GM19463 (cell line): ENCODE results near the gene TMEM39B.
"Not testable (repeated sequence)": the region's sequence is repeated elsewhere in the genome, so short reads cannot be mapped to it uniquely, and the experiment has no call there.

Experiments
- ATAC-seq: cut with Tn5 transposase; IDR thresholded peaks from one replicate; pipeline ENCODE4 v1.9.1; 2021; ENCODE audit warnings: mild to moderate bottlenecking, moderate library complexity; ENCODE audit not compliant: unreplicated experiment

TMEM39B gene

GRCh38 chr1:32072622-32073298 is at the start of gene TMEM39B:
Gene TMEM39B (plus strand): TSS chr1:32072939. CDS start chr1:32073048, 109 bp downstream.
- ATAC-seq, result peak; percentile 87

GRCh38 chr1:32023351-32023750 is 49.4 kb upstream of the TMEM39B start:
- no peak for ATAC-seq

DNA sequence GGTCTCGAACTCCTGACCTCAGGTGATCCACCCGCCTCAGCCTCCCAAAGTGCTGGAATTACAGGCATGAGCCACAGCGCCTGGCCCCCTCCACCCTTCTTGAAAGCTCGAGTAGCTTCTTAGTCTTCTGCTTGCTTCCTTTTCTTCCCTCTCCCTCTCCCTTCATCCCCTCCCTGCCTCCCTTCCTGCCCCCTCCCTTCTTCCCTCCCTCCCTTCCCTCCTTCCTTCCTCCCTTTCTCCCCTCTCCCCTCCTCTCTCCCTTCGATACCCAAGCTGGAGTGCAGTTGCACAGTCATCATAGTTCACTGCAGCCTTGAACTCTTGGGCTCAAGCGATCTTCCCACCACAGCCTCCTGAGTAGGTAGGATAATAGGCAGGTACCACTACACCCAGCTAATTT is 47.2 kb upstream of the TMEM39B start:
- no peak for ATAC-seq

DNA sequence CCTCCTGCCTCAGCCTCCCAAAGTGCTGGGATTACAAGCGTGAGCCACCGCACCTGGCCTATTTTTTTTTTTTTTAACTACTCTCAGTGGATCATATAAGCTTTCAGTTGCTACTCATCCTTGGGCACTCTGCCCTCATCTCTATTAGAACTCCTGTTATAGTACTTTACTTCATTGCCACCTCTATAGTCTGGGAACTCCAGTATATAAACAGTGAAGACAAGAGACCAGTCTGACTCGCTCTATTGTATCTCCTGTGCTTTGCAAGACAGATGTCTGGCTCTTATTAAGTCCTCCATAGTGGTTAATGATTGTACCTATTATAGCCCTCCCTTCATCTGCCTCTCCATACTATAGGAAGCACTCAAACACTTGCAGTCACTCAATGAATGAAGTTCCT is 44.0 kb upstream of the TMEM39B start:
- ATAC-seq, result no peak

DNA sequence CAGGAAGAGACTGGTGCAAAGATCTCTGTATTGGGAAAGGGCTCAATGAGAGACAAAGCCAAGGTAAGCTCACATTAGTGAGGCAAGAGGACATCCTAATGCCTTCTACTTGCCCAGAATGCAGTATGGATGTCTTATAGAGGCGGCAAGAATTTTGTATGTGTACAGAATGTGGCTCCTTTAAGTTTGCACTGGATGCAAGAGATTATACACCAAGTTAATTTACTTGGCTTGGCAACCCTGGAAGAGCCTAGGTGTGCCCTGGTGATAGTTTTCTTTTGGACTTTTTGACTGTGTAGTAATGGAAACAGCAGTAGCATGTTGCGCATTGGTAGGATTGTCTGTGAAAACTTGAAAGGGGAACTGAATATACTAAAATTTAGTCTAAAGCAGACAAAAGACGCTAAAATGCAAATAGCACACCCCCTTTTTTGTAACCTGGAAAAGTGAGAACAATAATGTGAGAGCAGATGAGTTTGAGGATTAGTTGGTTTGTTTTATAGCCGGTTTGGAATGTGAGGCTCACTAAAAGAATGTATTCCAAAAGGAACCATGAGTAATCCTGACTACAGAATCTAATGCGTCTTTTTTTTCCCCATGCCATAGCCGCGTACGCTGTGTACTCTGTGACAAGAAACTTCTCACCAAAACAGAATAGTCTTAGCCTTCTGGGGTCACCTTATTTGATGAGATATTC is 41.0 kb upstream of the TMEM39B start:
- ATAC-seq, result no peak

GRCh38 chr1:32032275-32032615 is 40.5 kb upstream of the TMEM39B start:
- ATAC-seq, result no peak

DNA sequence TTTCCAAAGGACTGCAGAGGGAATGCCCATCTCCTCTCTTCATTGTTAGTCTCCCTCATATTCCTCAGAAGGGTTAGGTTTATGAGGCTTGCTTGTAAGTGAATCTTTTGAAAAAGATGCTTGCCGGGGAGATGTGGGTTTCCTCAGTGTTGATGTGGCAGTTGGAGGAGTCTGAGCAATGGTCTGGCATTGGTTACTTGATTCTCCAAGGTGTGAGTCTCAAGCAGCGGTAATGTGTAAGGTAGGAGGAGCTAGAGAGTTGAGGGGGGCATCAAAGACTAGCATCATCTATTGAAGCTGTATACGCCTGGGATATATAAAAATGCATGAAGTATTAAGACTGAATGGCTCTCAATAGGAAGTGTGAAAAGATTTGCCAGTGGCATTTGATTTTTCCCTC is 37.6 kb upstream of the TMEM39B start:
- ATAC-seq, result no peak

DNA sequence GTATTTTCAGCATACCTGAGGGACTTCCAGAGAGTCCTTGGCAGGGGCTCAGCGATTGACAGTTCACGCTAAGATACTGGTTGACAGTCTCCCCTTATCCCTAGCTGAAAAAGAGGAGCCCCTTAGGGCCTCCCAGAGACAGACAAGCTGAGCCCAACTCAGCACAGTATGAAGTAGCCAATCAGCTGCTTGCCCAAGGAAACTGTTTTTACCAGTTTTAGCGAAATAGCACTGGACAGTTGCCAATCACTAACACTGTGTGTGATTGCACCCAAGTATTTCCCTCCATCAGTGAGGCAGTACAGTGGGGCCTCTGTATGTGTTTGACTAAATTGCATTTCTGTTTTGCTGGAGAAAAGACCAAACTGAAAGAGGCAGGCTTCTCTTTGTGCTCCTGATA is 32.0 kb upstream of the TMEM39B start:
- no peak for ATAC-seq

- ATAC-seq, result no peak
Observed at GRCh38 chr1:32042330-32042729, 30.4 kb upstream of the TMEM39B start.

- no peak for ATAC-seq
Observed at GRCh38 chr1:32044234-32044633, 28.5 kb upstream of the TMEM39B start.

- no peak for ATAC-seq
Observed at GRCh38 chr1:32045772-32046171, 27.0 kb upstream of the TMEM39B start.

GRCh38 chr1:32047701-32048100 is 25.0 kb upstream of the TMEM39B start:
- no peak for ATAC-seq

- no peak for ATAC-seq
Observed at GRCh38 chr1:32048440-32048839, 24.3 kb upstream of the TMEM39B start.

DNA sequence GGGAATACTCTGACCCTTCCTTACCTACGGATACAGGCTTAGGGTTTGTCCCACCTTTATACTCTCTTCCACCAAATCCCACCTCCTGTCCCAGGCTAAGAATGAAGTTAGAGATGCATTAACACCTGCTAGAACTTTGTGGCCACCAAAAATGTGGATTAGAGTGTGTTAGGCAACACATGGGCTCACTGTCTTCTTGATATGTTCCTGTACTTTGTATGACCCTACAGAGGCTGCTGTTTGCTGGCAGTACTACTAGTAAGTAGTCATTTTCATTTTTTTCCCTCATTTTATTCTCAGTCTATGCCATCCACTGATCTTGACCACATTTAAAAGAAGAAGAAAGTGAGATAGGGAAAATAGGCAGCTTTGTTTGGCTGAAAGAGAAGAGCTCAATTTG is 21.0 kb upstream of the TMEM39B start:
- ATAC-seq, result no peak

GRCh38 chr1:32052887-32053286 is 19.9 kb upstream of the TMEM39B start:
- no peak for ATAC-seq

- ATAC-seq, result no peak
Observed at GRCh38 chr1:32055416-32055815, 17.3 kb upstream of the TMEM39B start.

GRCh38 chr1:32056598-32056997 is 16.1 kb upstream of the TMEM39B start:
- no peak for ATAC-seq

- no peak for ATAC-seq
Observed at GRCh38 chr1:32060914-32061313, 11.8 kb upstream of the TMEM39B start.

DNA sequence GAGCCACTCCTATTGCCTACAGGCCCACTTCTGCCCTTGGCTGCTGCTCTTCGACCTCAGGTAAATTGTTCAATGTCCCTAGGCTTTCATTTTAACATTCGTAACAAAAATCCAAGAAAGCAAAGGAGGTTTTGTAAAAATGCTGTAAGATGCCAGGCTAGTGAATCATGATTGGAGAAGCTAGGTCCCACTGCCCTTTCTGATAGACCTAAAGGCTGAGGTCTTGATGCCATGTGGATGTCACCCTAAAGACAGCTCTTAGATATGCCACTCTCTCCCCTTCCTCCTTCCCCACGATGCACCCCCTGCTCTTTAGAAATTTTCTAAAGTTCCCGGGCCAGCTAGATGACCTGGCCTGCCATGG is 9.9 kb upstream of the TMEM39B start:
- ATAC-seq, result no peak

GRCh38 chr1:32063261-32063681 is 9.5 kb upstream of the TMEM39B start:
- ATAC-seq, result no peak

GRCh38 chr1:32065613-32066488 is 6.9 kb upstream of the TMEM39B start:
- ATAC-seq, result not testable (repeated sequence)

DNA sequence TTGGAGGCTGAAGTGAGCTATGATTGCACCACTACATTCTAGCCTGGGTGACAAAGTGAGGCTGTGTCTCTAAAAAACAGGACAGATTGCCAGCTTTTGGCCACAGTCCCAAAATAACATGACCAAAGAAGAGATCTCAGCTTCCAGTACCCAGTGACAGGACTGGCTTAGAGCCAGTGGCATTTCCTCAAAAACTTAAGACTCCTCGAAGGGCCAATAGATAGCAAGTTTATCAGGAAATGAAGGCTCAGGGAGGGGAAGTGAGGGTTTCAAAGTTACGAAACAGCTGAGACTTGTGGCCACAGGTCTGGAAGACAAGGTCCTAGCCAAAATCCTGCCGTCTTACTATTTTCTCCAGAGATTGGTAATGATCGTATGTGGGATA is 6.3 kb upstream of the TMEM39B start:
- no peak for ATAC-seq
